Body of pancreas (tissue), 4 donors: ENCODE results near the gene NCOA1. TPM values are rescaled to one million over a fixed set of nuclear protein-coding genes. Genes with fewer than 3 reads are reported as not detected.

Experiments
- ATAC-seq: fragments of 150-250 bp; one replicate; pipeline ENCODE4 v1.9.1; 2016
- DNase-seq, 4 donors: peaks; one replicate each; pipeline ENCODE4 v3.0.0-alpha.2; 2019
- H3K27ac ChIP-seq, 4 donors: fragments of 200-600 bp; sonication (generic); 1 replicate in 3 of 4; 2 replicates in 1 of 4; pipeline versions ENCODE4 v1.5.1 to v1.6.1; 2016 to 2019; ENCODE audit warnings: mild to moderate bottlenecking in 1 of 4, mixed read lengths in 1 of 4, moderate library complexity in 1 of 4
- H3K27me3 ChIP-seq, 2 donors: fragments of 200-600 bp; sonication (generic); one replicate each; pipeline ENCODE4 v1.6.0; 2016; ENCODE audit warnings: mild to moderate bottlenecking in 1 of 2
- H3K36me3 ChIP-seq, 2 donors: fragments of 200-600 bp; sonication (generic); replicated peaks in 1 of 2; 2 replicates each; pipeline ENCODE4 v1.5.1; 2016; ENCODE audit warnings: low read depth in 2 of 2; ENCODE audit not compliant: insufficient read depth in 1 of 2
- H3K4me1 ChIP-seq: fragments of 200-600 bp; sonication (generic); one replicate; pipeline ENCODE4 v1.6.0; 2016
- H3K4me3 ChIP-seq, 2 donors: fragments of 200-600 bp; sonication (generic); 1 replicate in 1 of 2; 2 replicates in 1 of 2; pipeline ENCODE4 v1.5.1; 2016 to 2019
- H3K9me3 ChIP-seq, 3 donors: fragments of 200-600 bp; sonication (generic); 1 replicate in 2 of 3; 2 replicates in 1 of 3; pipeline ENCODE4 v1.5.1; 2016
- CTCF ChIP-seq, 7 experiments: fragments of 450-650 bp in 4 of 7; fragments of 200-600 bp in 3 of 7; sonication (generic) in 3 of 7; IDR thresholded peaks; one replicate each; pipeline ENCODE4 v1.5.1; 2016 to 2019; ENCODE audit warnings: antibody characterized with exemption in 7 of 7
- POLR2A ChIP-seq, 3 donors: fragments of 450-650 bp; IDR thresholded peaks; one replicate each; pipeline ENCODE4 v1.6.1; 2016; ENCODE audit warnings: antibody characterized with exemption in 3 of 3, mild to moderate bottlenecking in 2 of 3
- WGBS, 2 donors: methylation state at CpG; one replicate each; pipeline ENCODE4 v1.1.5; 2017; 5-methylcytosine and 5-hydroxymethylcytosine counted together
- intact Hi-C: fragments of 100-400 bp; cut with DNase I; formaldehyde crosslinking; loops from one replicate; pipeline ENCODE4 v1.15.1; 2023
- total RNA-seq, 2 donors: library from RNA; depleted of rRNA; stranded (reverse); fragments of >200 nt; gene quantifications; one replicate each; pipeline ENCODE4 v1.1.0, GENCODE V29; 2016

Gene NCOA1
- total RNA-seq, 2 donors from 2014 or later, result 22.1 to 38.7 TPM

- no peaks in the 10 kb centered on the region for H3K4me1 ChIP-seq
- intact Hi-C loops, result no loop called here
- no peaks in the 10 kb centered on the region for H3K9me3 ChIP-seq
- 93 to 100% methylated on average over 1 of the region's 1 CpG for WGBS, 2 donors
- no peaks in the 10 kb centered on the region for H3K27me3 ChIP-seq
- H3K27ac ChIP-seq, result no peak overlapping the region
- no peak overlapping the region for H3K4me3 ChIP-seq
- TF ChIP-seq POLR2A (IDR thresholded peaks at IDR 0.05) (no peak), CTCF (IDR thresholded peaks at IDR 0.05) (no peak)
- ATAC-seq (no peak), DNase-seq (no peak)
- peaks cover 0 to 23% of the 10 kb centered on the region in 2 donors for H3K36me3 ChIP-seq
These were observed 265.7 kb downstream of the NCOA1 start for GRCh38 chr2:24756789-24757188.

DNA sequence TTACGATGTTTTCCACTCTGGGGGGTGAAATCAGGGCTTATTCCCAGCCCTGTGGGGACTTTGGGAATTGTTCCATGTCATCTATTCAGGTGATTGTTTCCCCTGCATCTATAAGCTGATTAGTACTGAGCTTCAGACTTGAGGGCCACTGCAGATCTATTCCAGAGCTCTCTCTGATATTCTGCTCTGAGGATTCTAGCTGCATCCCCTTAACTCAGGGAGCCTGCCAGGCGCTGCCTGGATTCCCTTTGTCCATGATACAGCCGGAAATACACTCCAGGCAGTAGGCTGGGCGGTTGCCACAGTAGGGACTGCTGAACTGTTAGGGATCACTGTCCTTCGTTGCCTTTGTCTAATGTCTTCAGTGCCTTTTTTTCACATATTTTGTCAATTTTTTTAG lies 270.8 kb downstream of the NCOA1 start:
- DNase-seq (no peak), ATAC-seq (no peak)
- intact Hi-C loops, result no loop called here
- no peak for TF ChIP-seq CTCF (IDR thresholded peaks at IDR 0.05)
- no peak for TF ChIP-seq POLR2A (IDR thresholded peaks at IDR 0.05)
- 90 to 92% methylated on average over 5 of the region's 5 CpGs for WGBS, 2 donors
- no peaks in the 10 kb centered on the region for H3K4me1 ChIP-seq
- H3K27ac ChIP-seq, result no peak overlapping the region
- no peaks in the 10 kb centered on the region for H3K27me3 ChIP-seq
- peaks cover 0 to 23% of the 10 kb centered on the region in 2 donors for H3K36me3 ChIP-seq
- no peak overlapping the region for H3K4me3 ChIP-seq
- no peaks in the 10 kb centered on the region for H3K9me3 ChIP-seq

GRCh38 chr2:24762518-24762917 lies 271.5 kb downstream of the NCOA1 start:
- no peaks in the 10 kb centered on the region for H3K4me1 ChIP-seq
- intact Hi-C loops, result no loop called here
- no peak for DNase-seq
- H3K27me3 ChIP-seq, result no peaks in the 10 kb centered on the region
- no peaks in the 10 kb centered on the region for H3K9me3 ChIP-seq
- 55 to 57% methylated on average over 2 of the region's 2 CpGs for WGBS, 2 donors
- TF ChIP-seq CTCF (IDR thresholded peaks at IDR 0.05), result no peak
- no peak for TF ChIP-seq POLR2A (IDR thresholded peaks at IDR 0.05)
- no peak overlapping the region for H3K27ac ChIP-seq
- no peak overlapping the region for H3K4me3 ChIP-seq
- ATAC-seq, result no peak
- peaks cover 0 to 23% of the 10 kb centered on the region in 2 donors for H3K36me3 ChIP-seq

GRCh38 chr2:24763843-24764242 lies 272.8 kb downstream of the NCOA1 start:
- H3K36me3 ChIP-seq, result peaks cover 0 to 21% of the 10 kb centered on the region in 2 donors
- no peak for TF ChIP-seq POLR2A (IDR thresholded peaks at IDR 0.05)
- TF ChIP-seq CTCF (IDR thresholded peaks at IDR 0.05), result no peak
- WGBS, 2 donors, result 94% methylated on average over 4 of the region's 4 CpGs
- H3K4me3 ChIP-seq, result no peak overlapping the region
- no peaks in the 10 kb centered on the region for H3K9me3 ChIP-seq
- H3K4me1 ChIP-seq, result no peaks in the 10 kb centered on the region
- no peak overlapping the region for H3K27ac ChIP-seq
- DNase-seq, result no peak
- no peaks in the 10 kb centered on the region for H3K27me3 ChIP-seq
- intact Hi-C loops, result no loop called here
- ATAC-seq, result no peak

DNA sequence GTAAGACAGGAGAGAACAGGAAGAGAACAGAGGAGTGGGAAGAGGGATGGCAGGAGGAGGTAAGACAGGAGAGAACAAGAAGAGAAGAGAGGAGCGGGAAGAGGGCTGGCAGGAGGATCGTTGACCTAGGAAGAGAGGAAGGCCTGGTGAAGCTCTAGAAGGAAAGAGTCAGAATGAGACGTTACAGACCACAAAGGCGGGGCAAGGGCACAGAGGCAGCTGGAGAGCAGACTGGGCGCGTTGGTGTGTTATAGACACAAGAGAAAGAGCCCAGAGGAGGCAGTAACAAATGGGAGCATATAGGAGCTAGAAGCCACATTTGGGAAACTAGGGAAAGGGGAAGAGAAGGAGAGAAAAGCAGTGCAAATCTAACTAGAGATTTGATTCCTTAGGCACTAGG lies 275.6 kb downstream of the NCOA1 start:
- Histone ChIP-seq H3K27ac (no peak overlapping the region), H3K4me1 (no peaks in the 10 kb centered on the region), H3K36me3 (peaks cover 0 to 22% of the 10 kb centered on the region in 2 donors), H3K9me3 (no peaks in the 10 kb centered on the region), H3K4me3 (no peak overlapping the region), H3K27me3 (no peaks in the 10 kb centered on the region)
- DNase-seq, result no peak
- 81 to 84% methylated on average over 6 of the region's 6 CpGs for WGBS, 2 donors
- no peak for ATAC-seq
- intact Hi-C loops, result no loop called here
- no peak for TF ChIP-seq CTCF (IDR thresholded peaks at IDR 0.05)
- no peak for TF ChIP-seq POLR2A (IDR thresholded peaks at IDR 0.05)
